ENCODE measurements around the gene ABCA4. TPM values are rescaled to one million over a fixed set of nuclear protein-coding genes. Genes with fewer than 3 reads are reported as not detected.

Gene ABCA4
- polyA plus RNA-seq, 1 experiment = 0.17 TPM

- Histone ChIP-seq H3K4me3 (ENCODE audit: low read depth, low read length) (no peak overlapping the region), H3K9me3 (ENCODE audit: control insufficient read depth, insufficient read depth, low read length) (no peaks in the 10 kb centered on the region), H3K27me3 (ENCODE audit: control insufficient read depth, insufficient read depth, low read length) (no peaks in the 10 kb centered on the region), H3K27ac (ENCODE audit: low read depth, low read length) (no peak overlapping the region)
- TF ChIP-seq CTCF (IDR thresholded peaks at IDR 0.05; ENCODE audit: low read depth, low read length) = no peak
- DNase-seq (ENCODE audit: low read depth, low spot score) = no peak
- CTCF ChIA-PET = no interaction called here
- POLR2A ChIA-PET = no interaction called here
Measured at GRCh38 chr1:94146273-94146672, 25.3 kb upstream of the ABCA4 start.

DNA sequence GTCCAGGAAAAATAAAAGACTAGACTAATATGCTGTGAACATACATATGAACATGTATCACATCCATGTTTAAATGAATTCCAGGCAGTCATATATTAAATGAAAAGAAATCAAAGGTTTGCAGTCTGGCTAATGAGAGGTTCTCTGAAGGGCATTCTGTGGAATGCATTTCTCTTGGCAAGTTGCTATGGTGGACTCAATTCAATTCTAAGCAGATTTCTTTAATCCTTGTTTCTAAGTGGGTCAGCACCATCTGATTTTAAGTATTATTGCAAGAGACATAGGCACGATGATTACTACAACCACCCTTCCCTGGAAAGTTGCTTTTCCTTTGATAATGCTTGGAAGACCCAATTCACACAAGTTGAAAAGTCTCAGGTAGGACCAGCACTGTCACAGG, 23.9 kb upstream of the ABCA4 start:
- Histone ChIP-seq H3K27ac (ENCODE audit: low read depth, low read length) (no peak overlapping the region), H3K9me3 (ENCODE audit: control insufficient read depth, insufficient read depth, low read length) (no peaks in the 10 kb centered on the region), H3K27me3 (ENCODE audit: control insufficient read depth, insufficient read depth, low read length) (no peaks in the 10 kb centered on the region), H3K4me3 (ENCODE audit: low read depth, low read length) (no peak overlapping the region)
- no peak for TF ChIP-seq CTCF (IDR thresholded peaks at IDR 0.05; ENCODE audit: low read depth, low read length)
- POLR2A ChIA-PET = no interaction called here
- DNase-seq (ENCODE audit: low read depth, low spot score) = no peak
- CTCF ChIA-PET = no interaction called here

GRCh38 chr1:94143809-94144176, 22.8 kb upstream of the ABCA4 start:
- CTCF ChIA-PET = no interaction called here
- no peak for DNase-seq (ENCODE audit: low read depth, low spot score)

GRCh38 chr1:94143173-94143808, 22.3 kb upstream of the ABCA4 start:
- CTCF ChIA-PET = interaction anchor here (1.4 kb wide), 1 partner anchor 193 kb away, joined by 4 read pairs; no protein-coding TSS in a partner anchor
- Histone ChIP-seq H3K27me3 (ENCODE audit: control insufficient read depth, insufficient read depth, low read length) (no peaks in the 10 kb centered on the region), H3K9me3 (ENCODE audit: control insufficient read depth, insufficient read depth, low read length) (no peaks in the 10 kb centered on the region), H3K27ac (ENCODE audit: low read depth, low read length) (no peak overlapping the region), H3K4me3 (ENCODE audit: low read depth, low read length) (no peak overlapping the region)
- TF ChIP-seq CTCF (IDR thresholded peaks at IDR 0.05; ENCODE audit: low read depth, low read length) = no peak
- DNase-seq (ENCODE audit: low read depth, low spot score) = no peak
- POLR2A ChIA-PET = interaction anchor here (0.6 kb wide), 1 partner anchor 11 kb away, joined by 3 read pairs; no protein-coding TSS in a partner anchor

More at GRCh38 chr1:94143809-94144176, 22.8 kb upstream of the ABCA4 start:
- TF ChIP-seq CTCF (IDR thresholded peaks at IDR 0.05; ENCODE audit: low read depth, low read length) = no peak
- no peak overlapping the region for H3K4me3 ChIP-seq (ENCODE audit: low read depth, low read length)
- POLR2A ChIA-PET = interaction anchor here (0.6 kb wide), 1 partner anchor 10 kb away, joined by 3 read pairs; no protein-coding TSS in a partner anchor
- no peaks in the 10 kb centered on the region for H3K9me3 ChIP-seq (ENCODE audit: control insufficient read depth, insufficient read depth, low read length)
- no peak overlapping the region for H3K27ac ChIP-seq (ENCODE audit: low read depth, low read length)
- no peaks in the 10 kb centered on the region for H3K27me3 ChIP-seq (ENCODE audit: control insufficient read depth, insufficient read depth, low read length)

DNA sequence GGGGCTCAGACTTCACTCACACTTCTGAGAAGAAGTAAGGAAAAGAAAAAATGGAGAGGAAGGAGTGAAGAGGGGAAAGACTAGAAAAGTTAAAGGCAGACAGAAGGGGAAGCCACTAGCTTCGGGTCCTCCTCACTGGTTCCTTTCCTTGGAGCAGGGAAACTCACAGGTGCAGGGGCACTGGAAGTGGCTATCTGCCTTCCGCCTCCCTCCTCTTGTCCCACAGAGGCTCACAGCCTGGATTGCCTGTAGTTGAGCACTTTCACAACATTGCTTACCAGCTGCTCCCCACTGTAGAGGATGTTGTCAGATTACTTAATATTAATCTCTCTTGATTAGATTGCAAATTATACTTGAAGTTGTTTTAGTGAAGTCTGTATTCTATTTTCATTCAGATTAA, 21.6 kb upstream of the ABCA4 start:
- Histone ChIP-seq H3K27me3 (ENCODE audit: control insufficient read depth, insufficient read depth, low read length) (no peaks in the 10 kb centered on the region), H3K27ac (ENCODE audit: low read depth, low read length) (no peak overlapping the region), H3K4me3 (ENCODE audit: low read depth, low read length) (no peak overlapping the region), H3K9me3 (ENCODE audit: control insufficient read depth, insufficient read depth, low read length) (no peaks in the 10 kb centered on the region)
- TF ChIP-seq CTCF (IDR thresholded peaks at IDR 0.05; ENCODE audit: low read depth, low read length) = no peak
- POLR2A ChIA-PET = interaction anchor here (0.6 kb wide), 1 partner anchor 35 kb away, joined by 3 read pairs; no protein-coding TSS in a partner anchor
- DNase-seq (ENCODE audit: low read depth, low spot score) = no peak
- CTCF ChIA-PET = interaction anchor here (0.6 to 1.4 kb wide), 2 partner anchors 189 to 193 kb away, joined by 3 to 4 read pairs; no protein-coding TSS in a partner anchor
